ENCODE results near the gene GPR52. TPM values are rescaled to one million over a fixed set of nuclear protein-coding genes. Genes with fewer than 3 reads are reported as not detected.

The GPR52 gene
- total and polyA plus RNA-seq, 2 of the 4 experiments (the other 2 are of a cell fraction): 0.90 TPM; not detected in 1

DNA sequence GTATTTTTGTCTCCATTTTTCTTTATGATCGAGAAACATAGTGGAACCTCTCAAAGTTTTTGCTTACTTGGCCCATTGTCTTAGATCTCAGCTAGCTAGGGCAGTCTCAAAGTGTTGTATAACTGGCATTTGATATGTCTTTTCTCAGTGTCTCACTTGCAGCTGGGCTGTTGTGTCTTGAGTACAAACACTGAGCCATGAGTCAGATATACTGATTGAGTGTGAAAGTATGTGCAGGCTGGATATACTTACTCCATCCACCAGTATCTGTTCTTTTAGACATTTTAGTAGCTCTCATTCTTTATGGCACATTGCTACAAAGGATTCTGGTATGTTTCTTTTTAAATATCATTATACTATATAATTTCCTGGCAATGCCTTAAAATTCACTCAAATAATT lies 14.3 kb upstream of the GPR52 start:
- in situ Hi-C loops (cut with MboI; ENCODE audit: low sequenced_read_pairs): no loop called here

More for the DNA sequence above, 14.3 kb upstream of the GPR52 start:
- Histone ChIP-seq H3K9me3 (ENCODE audit: control insufficient read depth, insufficient read depth, low read length) (no peaks in the 10 kb centered on the region), H2AK9ac (replicated peaks; ENCODE audit: low read depth, low read length, poor library complexity) (no peak overlapping the region), H3K14ac (replicated peaks; ENCODE audit: low read depth, low read length) (no peak overlapping the region), H2BK15ac (ENCODE audit: low read depth, low read length) (no peak overlapping the region), H2AFZ (replicated peaks; ENCODE audit: low read length, poor library complexity) (no peak overlapping the region), H3K56ac (ENCODE audit: extremely low read depth, insufficient read depth, low read length) (no peak overlapping the region), H4K91ac (ENCODE audit: insufficient read depth, low read depth, low read length) (no peak overlapping the region), H3K4ac (ENCODE audit: low read depth, low read length) (no peak overlapping the region), H3K27me3 (ENCODE audit: control insufficient read depth, insufficient read depth, low read length) (no peaks in the 10 kb centered on the region), H2BK120ac (ENCODE audit: low read depth, low read length) (no peak overlapping the region), H3K4me3 (ENCODE audit: insufficient read depth, low read depth, low read length) (no peak overlapping the region), H4K20me1 (ENCODE audit: insufficient read depth, low read length) (no peaks in the 10 kb centered on the region), H3K9me1 (ENCODE audit: insufficient read depth, low read length) (0 out of 2 replicates have a peak, but pooled peaks cover 3% of the 10 kb centered on the region), H2BK5ac (ENCODE audit: low read depth, low read length, poor library complexity, severe bottlenecking) (no peak overlapping the region), H2AK5ac (ENCODE audit: low read depth, low read length) (no peak overlapping the region), H4K8ac (ENCODE audit: low read depth in 2 of 2, low read length in 2 of 2) (no peak overlapping the region), H3K79me1 (ENCODE audit: low read depth in 1 of 2, low read length in 2 of 2) (no peaks in the 10 kb centered on the region), H3K23ac (ENCODE audit: low read depth, low read length) (no peak overlapping the region), H2BK20ac (ENCODE audit: low read depth, low read length) (no peak overlapping the region), H3K9ac (ENCODE audit: low read depth, low read length) (no peak overlapping the region), H3K4me1 (ENCODE audit: control insufficient read depth, insufficient read depth, low read length) (0 out of 2 replicates have a peak, but pooled peaks cover 2% of the 10 kb centered on the region), H3K18ac (ENCODE audit: low read depth, low read length) (no peak overlapping the region), H3K36me3 (ENCODE audit: control insufficient read depth, insufficient read depth, low read length) (no peaks in the 10 kb centered on the region), H3K27ac (ENCODE audit: insufficient read depth, low read length) (no peak overlapping the region), H3K4me2 (ENCODE audit: low read depth, low read length) (no peak overlapping the region), H4K5ac (ENCODE audit: low read depth, low read length) (no peak overlapping the region)
- intact Hi-C loops (cut with micrococcal nuclease): no loop called here
- TF ChIP-seq MAZ (IDR thresholded peaks at IDR 0.05; ENCODE audit: borderline replicate concordance, low read depth, low read length) (no peak), FOS (IDR thresholded peaks at IDR 0.05; ENCODE audit: low read depth, low read length) (peak; percentile 67; the same call in 1 of the 2 replicates), MXI1 (IDR thresholded peaks at IDR 0.05; ENCODE audit: borderline replicate concordance, low read depth, low read length) (no peak), BHLHE40 (IDR thresholded peaks at IDR 0.05; ENCODE audit: low read depth, low read length) (no peak), RFX5 (IDR thresholded peaks at IDR 0.05; ENCODE audit: low read depth, low read length) (peak; percentile 38; the same call in 1 of the 2 replicates), CEBPB (IDR thresholded peaks at IDR 0.05; ENCODE audit: low read depth, low read length) (no peak)
- BruUV-seq (replicated peaks): no TSS peak
- peak; percentile 100 for ATAC-seq (ENCODE audit: low read depth)
- dilution Hi-C loops (cut with HindIII; ENCODE audit: low sequenced_read_pairs, unreplicated experiment): no loop called here
- no CpG with 5 or more reads among the region's 1 CpG for WGBS, 2 experiments (ENCODE audit: extremely low coverage in 2 of 2, insufficient read length in 1 of 2)
- ChIA-PET POLR2A (ENCODE audit: unreplicated experiment) (no interaction called here), CTCF (interaction anchor here (1.2 kb wide), 2 partner anchors 29 to 171 kb away, joined by 3 to 4 read pairs; no protein-coding TSS in a partner anchor)
- DNase-seq: peak; percentile 89

All from IMR-90 (cell line).